ENCODE results near the gene GPR148. TPM values are rescaled to one million over a fixed set of nuclear protein-coding genes. Genes with fewer than 3 reads are reported as not detected.
A peak's percentile ranks its signal among the peaks of the same experiment; 100 is the strongest.

The GPR148 gene
- total RNA-seq, 1 experiment from 2014 or later: not detected

DNA sequence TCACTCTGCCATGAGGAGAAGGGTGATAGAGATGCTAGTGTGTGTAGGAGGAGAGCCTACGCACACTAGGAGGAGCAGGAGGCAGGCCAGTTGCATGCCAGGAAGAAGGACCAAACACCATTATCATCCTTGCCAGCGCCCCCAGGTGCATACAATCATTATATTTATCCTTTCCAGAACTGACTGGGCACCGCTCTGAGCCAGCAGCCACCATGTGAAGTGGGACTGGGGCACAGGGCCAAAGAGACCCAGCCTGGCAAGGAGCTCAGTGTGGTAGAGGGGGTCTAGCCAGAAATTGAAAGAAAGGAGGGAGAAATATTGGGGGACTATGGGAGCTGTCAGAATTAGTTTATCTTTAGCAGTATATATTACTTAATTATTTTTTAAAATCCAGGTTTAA is 8.3 kb upstream of the GPR148 start:
- Histone ChIP-seq H3K9ac (ENCODE audit: low read length) (no peak overlapping the region), H3K79me2 (ENCODE audit: insufficient read depth, low read length) (no peaks in the 10 kb centered on the region), H3K9me2 (ENCODE audit: insufficient read depth) (no peaks in the 10 kb centered on the region), H3K27me3 (ENCODE audit: insufficient read depth, low read length) (peaks cover 5% of the 10 kb centered on the region; the same call in 1 of the 2 replicates), H3K4me1 (ENCODE audit: control insufficient read depth in 1 of 2, insufficient read depth in 2 of 2, low read length in 2 of 2) (no peaks in the 10 kb centered on the region), H3K36me3 (ENCODE audit: control insufficient read depth in 1 of 2, insufficient read depth in 2 of 2, low read length in 2 of 2) (no peaks in the 10 kb centered on the region), H3K27ac (ENCODE audit: low read depth, low read length) (no peak overlapping the region), H4K20me1 (ENCODE audit: insufficient read depth) (no peaks in the 10 kb centered on the region), H2AFZ (ENCODE audit: low read depth, low read length, poor library complexity, severe bottlenecking) (no peak overlapping the region), H3K4me2 (ENCODE audit: low read length) (no peak overlapping the region), H3K4me3 (replicated peaks in 1 of 2; ENCODE audit: low read depth in 1 of 2, low read length in 2 of 2) (no peak overlapping the region), H3K9me3 (ENCODE audit: control insufficient read depth in 1 of 2, insufficient read depth in 1 of 2, low read depth in 1 of 2, low read length in 2 of 2) (no peaks in the 10 kb centered on the region)
- intact Hi-C loops (cut with micrococcal nuclease): no loop called here
- ChIA-PET RAD21 (ENCODE audit: low non-redundant PET in 1 of 2, low total read pairs in 2 of 2, uncharacterized antibody in 2 of 2, unreplicated experiment in 2 of 2) (no interaction called here), CTCF (no interaction called here), POLR2A (no interaction called here)
- BruUV-seq (replicated peaks): no TSS peak
- TF ChIP-seq, protein P1, sequence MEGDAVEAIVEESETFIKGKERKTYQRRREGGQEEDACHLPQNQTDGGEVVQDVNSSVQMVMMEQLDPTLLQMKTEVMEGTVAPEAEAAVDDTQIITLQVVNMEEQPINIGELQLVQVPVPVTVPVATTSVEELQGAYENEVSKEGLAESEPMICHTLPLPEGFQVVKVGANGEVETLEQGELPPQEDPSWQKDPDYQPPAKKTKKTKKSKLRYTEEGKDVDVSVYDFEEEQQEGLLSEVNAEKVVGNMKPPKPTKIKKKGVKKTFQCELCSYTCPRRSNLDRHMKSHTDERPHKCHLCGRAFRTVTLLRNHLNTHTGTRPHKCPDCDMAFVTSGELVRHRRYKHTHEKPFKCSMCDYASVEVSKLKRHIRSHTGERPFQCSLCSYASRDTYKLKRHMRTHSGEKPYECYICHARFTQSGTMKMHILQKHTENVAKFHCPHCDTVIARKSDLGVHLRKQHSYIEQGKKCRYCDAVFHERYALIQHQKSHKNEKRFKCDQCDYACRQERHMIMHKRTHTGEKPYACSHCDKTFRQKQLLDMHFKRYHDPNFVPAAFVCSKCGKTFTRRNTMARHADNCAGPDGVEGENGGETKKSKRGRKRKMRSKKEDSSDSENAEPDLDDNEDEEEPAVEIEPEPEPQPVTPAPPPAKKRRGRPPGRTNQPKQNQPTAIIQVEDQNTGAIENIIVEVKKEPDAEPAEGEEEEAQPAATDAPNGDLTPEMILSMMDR (IDR thresholded peaks at IDR 0.05 in 2 of 3, conservative IDR thresholded peaks at IDR 0.05 in 1 of 3; ENCODE audit: borderline replicate concordance in 1 of 3, insufficient read depth in 1 of 3, low read depth in 2 of 3, low read length in 2 of 3): no peak
- TF ChIP-seq SP1 (IDR thresholded peaks at IDR 0.05; ENCODE audit: low read depth): no peak
- no peak for TF ChIP-seq SIN3A (IDR thresholded peaks at IDR 0.05; ENCODE audit: low read depth)
- no peak for TF ChIP-seq CBX3 (IDR thresholded peaks at IDR 0.05; ENCODE audit: low read depth)
- no peak for TF ChIP-seq EGR1 (IDR thresholded peaks at IDR 0.05; ENCODE audit: low read depth)
- TF ChIP-seq JUND (IDR thresholded peaks at IDR 0.05): no peak
- TF ChIP-seq CEBPB (IDR thresholded peaks at IDR 0.05; ENCODE audit: low read depth): no peak
- TF ChIP-seq RAD21 (IDR thresholded peaks at IDR 0.05; ENCODE audit: low read depth): no peak
- TF ChIP-seq, protein P2, sequence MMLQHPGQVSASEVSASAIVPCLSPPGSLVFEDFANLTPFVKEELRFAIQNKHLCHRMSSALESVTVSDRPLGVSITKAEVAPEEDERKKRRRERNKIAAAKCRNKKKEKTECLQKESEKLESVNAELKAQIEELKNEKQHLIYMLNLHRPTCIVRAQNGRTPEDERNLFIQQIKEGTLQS (IDR thresholded peaks at IDR 0.05): no peak
- TF ChIP-seq SRF (IDR thresholded peaks at IDR 0.05; ENCODE audit: low read depth): no peak
- no peak for TF ChIP-seq YY1 (IDR thresholded peaks at IDR 0.05; ENCODE audit: extremely low read depth, insufficient replicate concordance, low read depth, low read length)
- no peak for TF ChIP-seq FOSL1 (IDR thresholded peaks at IDR 0.05; ENCODE audit: low read depth)
- no peak for DNase-seq (ENCODE audit: low read depth, low spot score)
- peak; percentile 38 for ATAC-seq

Measured in HCT116 (cell line).